GM13977 (cell line): ENCODE data around the gene SLIT3.

Experiments used
- DNase-seq: peaks from one replicate; pipeline ENCODE4 v3.0.0; 2012; ENCODE audit warnings: low spot score
- CTCF ChIP-seq: IDR thresholded peaks from 2 replicates; pipeline ENCODE4 v1.5.1; 2012; ENCODE audit warnings: mild to moderate bottlenecking, control low read depth; ENCODE audit not compliant: insufficient read depth; ENCODE audit errors: extremely low read depth, missing control alignments
- in situ Hi-C: fragments of 300-500 bp; cut with MboI; formaldehyde crosslinking; loops from one replicate; pipeline ENCODE4 v1.12.0; 2022; ENCODE audit warnings: low sequenced_read_pairs, low pct_unique_long_range_greater_than_20kb, mixed read lengths, inconsistent platforms; ENCODE audit not compliant: unreplicated experiment

Gene SLIT3

GRCh38 chr5:169176709-169177694, 123.9 kb downstream of the SLIT3 start:
- DNase-seq, result no peak
- TF ChIP-seq CTCF, result no peak
- in situ Hi-C loops, result no loop called here

GRCh38 chr5:169175733-169176132, 125.2 kb downstream of the SLIT3 start:
- no peak for DNase-seq
- no peak for TF ChIP-seq CTCF
- in situ Hi-C loops, result no loop called here

GRCh38 chr5:169174923-169175322, 126.0 kb downstream of the SLIT3 start:
- DNase-seq, result no peak
- in situ Hi-C loops, result no loop called here
- TF ChIP-seq CTCF, result no peak

GRCh38 chr5:169173372-169173771, 127.6 kb downstream of the SLIT3 start:
- DNase-seq, result no peak
- no peak for TF ChIP-seq CTCF
- in situ Hi-C loops, result no loop called here

- in situ Hi-C loops, result no loop called here
- TF ChIP-seq CTCF, result no peak
- DNase-seq, result no peak
These were observed 129.4 kb downstream of the SLIT3 start for GRCh38 chr5:169171515-169171914.

GRCh38 chr5:169169783-169170182, 131.2 kb downstream of the SLIT3 start:
- no peak for DNase-seq
- in situ Hi-C loops, result no loop called here

More at GRCh38 chr5:169169783-169170182, 131.2 kb downstream of the SLIT3 start:
- TF ChIP-seq CTCF, result no peak
